AG08395 (cell line): ENCODE data around the gene ZNF444.

Experiments used
- DNase-seq: peaks from one replicate; pipeline ENCODE4 v3.0.0; 2012; ENCODE audit warnings: mixed read lengths, low spot score

Gene ZNF444

GRCh38 chr19:56123266-56123891 is 17.7 kb upstream of the ZNF444 start:
- DNase-seq: no peak

- no peak for DNase-seq
These were observed 16.5 kb upstream of the ZNF444 start for GRCh38 chr19:56124578-56124977.

GRCh38 chr19:56125806-56126590 is 15.1 kb upstream of the ZNF444 start:
- no peak for DNase-seq

- no peak for DNase-seq
These were observed 13.9 kb upstream of the ZNF444 start for GRCh38 chr19:56126983-56127780.

GRCh38 chr19:56130006-56130405 is 11.1 kb upstream of the ZNF444 start:
- no peak for DNase-seq

- no peak for DNase-seq
These were observed 9.4 kb upstream of the ZNF444 start for GRCh38 chr19:56131651-56132050.

- DNase-seq: no peak
These were observed 8.7 kb upstream of the ZNF444 start for GRCh38 chr19:56132316-56132822.

GRCh38 chr19:56133858-56134653 is 7.0 kb upstream of the ZNF444 start:
- DNase-seq: no peak

GRCh38 chr19:56134654-56134921 is 6.5 kb upstream of the ZNF444 start:
- no peak for DNase-seq

- no peak for DNase-seq
These were observed 4.7 kb upstream of the ZNF444 start for GRCh38 chr19:56136362-56136761.

GRCh38 chr19:56137405-56137804 is 3.7 kb upstream of the ZNF444 start:
- no peak for DNase-seq

- DNase-seq: no peak
These were observed 3.0 kb upstream of the ZNF444 start for GRCh38 chr19:56138069-56138468.

GRCh38 chr19:56139847-56140582 is 1.1 kb upstream of the ZNF444 start:
- no peak for DNase-seq

GRCh38 chr19:56141417-56141993 is 418 bp downstream of the ZNF444 start:
- DNase-seq: peak; percentile 35

- no peak for DNase-seq
These were observed 1.1 kb downstream of the ZNF444 start for GRCh38 chr19:56142087-56142787.

- no peak for DNase-seq
These were observed 1.9 kb downstream of the ZNF444 start for GRCh38 chr19:56142897-56143434.

- no peak for DNase-seq
These were observed 3.3 kb downstream of the ZNF444 start for GRCh38 chr19:56144376-56144775.

GRCh38 chr19:56144831-56145230 is 3.7 kb downstream of the ZNF444 start:
- DNase-seq: no peak

- DNase-seq: no peak
These were observed 4.6 kb downstream of the ZNF444 start for GRCh38 chr19:56145698-56146097.

- no peak for DNase-seq
These were observed 5.8 kb downstream of the ZNF444 start for GRCh38 chr19:56146904-56147303.
